NCI-H2171 (cell line): Measurements from ENCODE around the gene TYW5.

Experiments
- DNase-seq: peaks from one replicate; lab custom pipeline; 2025; lab: John Stamatoyannopoulos, UW

The TYW5 gene

DNA sequence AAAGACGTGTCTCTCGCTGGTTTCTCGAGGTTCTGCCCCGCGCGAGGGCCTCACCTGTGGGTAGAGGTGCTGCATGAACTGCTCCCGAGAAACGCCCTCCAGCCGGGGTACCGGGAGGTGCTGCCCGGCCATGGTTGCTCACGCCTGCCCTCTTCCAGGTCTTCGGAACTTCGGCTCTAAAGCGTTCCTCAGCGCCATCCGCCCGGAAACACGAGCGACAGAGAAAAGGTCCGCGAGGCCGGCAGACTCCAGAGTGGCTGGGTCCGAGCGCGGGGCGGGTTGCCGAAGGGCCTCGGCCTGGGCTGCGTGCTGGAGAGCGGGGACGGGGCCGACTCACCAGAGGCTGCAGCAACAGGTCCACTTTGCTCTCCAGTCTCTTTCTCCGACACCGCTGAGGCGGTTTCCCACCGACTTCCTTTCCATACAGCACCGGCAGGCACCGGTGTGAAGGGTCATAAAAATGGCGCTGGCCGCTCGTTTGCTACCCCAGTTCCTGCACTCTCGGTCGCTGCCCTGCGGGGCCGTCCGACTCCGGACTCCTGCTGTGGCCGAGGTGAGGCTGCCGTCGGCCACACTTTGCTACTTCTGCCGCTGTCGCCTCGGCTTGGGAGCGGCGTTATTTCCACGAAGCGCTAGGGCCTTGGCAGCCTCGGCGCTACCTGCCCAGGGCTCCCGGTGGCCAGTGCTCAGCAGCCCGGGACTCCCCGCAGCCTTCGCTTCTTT lies at the start of gene TYW5, which contains the start of gene MAIP1:
TSS of gene TYW5 (minus strand) at position 153 of the 723 bp plus-strand sequence. CDS start at position 132, 21 bp downstream.
TSS of gene MAIP1 (plus strand) at position 244 of the 723 bp plus-strand sequence. CDS start at position 461, 217 bp downstream.
- DNase-seq, result peak; percentile 85

DNA sequence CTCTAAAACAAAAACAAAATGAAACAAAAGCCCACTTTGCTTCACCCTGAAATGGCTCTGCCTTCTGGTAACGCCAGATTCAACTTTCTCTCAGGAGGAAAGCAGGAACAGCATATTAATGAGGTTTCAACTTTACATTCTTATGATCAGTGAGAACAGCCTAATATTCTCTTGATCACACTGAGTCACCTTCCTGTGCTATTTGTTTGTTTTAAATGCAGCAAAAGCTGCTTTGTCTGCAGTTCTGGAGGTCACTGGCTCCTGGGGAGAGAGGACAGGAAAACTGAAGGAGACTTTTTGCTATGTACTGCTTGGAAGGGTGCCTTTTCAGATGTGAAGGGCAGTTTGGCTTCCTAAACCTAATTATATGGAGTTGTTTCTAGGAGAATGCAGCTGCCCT lies 48.2 kb upstream of the TYW5 start:
- no peak for DNase-seq

- DNase-seq, result no peak
Observed at GRCh38 chr2:200000444-200001163, 45.3 kb upstream of the TYW5 start.

GRCh38 chr2:199999166-199999565 lies 43.9 kb upstream of the TYW5 start:
- DNase-seq, result no peak

- no peak for DNase-seq
Observed at GRCh38 chr2:199997296-199997695, 42.0 kb upstream of the TYW5 start.

GRCh38 chr2:199994896-199995295 lies 39.6 kb upstream of the TYW5 start:
- DNase-seq, result no peak

GRCh38 chr2:199994371-199994770 lies 39.1 kb upstream of the TYW5 start:
- no peak for DNase-seq

- DNase-seq, result no peak
Observed at GRCh38 chr2:199992296-199992695, 37.0 kb upstream of the TYW5 start.

DNA sequence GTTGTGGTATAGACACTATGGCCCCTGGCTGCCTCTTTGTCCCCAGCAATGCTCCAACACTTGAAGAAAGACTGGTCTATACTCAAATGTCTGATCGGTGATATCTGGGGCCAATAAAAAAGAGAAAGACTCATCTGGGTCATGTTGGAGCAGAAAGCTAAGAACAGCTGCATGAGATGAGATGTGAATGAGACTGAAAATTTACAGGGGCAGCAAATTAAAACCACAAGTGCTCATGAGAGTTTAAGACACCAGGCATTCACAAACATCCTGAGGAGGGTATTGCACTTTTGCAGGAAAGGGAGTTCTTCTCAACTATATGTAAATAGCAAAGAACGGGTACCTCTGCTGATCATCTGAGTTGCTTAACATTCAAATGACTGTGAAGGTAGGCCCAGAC lies 36.4 kb upstream of the TYW5 start:
- DNase-seq, result no peak

DNA sequence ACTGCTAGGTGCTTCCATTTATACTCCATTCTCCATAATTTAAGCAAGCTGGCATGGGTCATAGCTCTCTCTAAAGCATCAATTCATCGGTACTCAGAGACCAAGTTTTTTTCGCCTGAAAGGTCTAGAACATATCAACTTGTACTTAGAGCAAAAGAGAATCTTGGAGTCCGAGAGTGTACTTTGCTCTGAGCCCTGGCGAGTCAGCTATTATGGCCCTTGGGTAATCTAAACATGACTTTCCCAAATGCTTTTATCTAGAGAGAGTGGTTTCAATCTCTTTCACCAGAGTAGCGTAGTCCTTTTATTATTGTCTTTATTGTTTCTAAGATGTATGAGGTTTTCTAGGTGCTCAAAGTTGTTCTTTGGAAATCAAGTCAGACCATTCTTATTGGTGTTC lies 34.5 kb upstream of the TYW5 start:
- DNase-seq, result no peak

DNA sequence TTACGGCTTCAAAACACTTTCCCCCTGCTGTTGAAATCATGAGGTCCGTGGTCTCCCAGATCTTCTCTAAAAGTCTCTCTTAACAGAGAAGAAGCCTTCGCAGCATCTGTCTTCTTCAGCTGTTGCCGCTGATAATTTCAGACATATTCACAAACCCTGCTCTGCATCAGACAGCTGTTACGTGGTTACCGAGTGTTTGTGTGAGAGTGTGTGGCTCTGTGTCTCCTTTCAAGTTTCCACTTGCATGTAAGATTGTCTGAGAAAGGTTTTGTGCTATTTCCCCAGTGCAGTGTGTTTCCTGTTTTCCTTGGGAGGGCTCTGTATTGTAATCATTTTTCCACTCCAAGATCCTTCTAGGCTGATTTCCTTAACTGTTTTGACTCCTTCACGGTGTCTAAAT lies 32.9 kb upstream of the TYW5 start:
- DNase-seq, result peak; percentile 50

GRCh38 chr2:199987586-199987985 lies 32.3 kb upstream of the TYW5 start:
- peak; percentile 16 for DNase-seq

- DNase-seq, result peak; percentile 43
Observed at GRCh38 chr2:199985625-199986207, 30.4 kb upstream of the TYW5 start.

GRCh38 chr2:199984755-199985154 lies 29.5 kb upstream of the TYW5 start:
- no peak for DNase-seq

- no peak for DNase-seq
Observed at GRCh38 chr2:199984159-199984558, 28.9 kb upstream of the TYW5 start.

DNA sequence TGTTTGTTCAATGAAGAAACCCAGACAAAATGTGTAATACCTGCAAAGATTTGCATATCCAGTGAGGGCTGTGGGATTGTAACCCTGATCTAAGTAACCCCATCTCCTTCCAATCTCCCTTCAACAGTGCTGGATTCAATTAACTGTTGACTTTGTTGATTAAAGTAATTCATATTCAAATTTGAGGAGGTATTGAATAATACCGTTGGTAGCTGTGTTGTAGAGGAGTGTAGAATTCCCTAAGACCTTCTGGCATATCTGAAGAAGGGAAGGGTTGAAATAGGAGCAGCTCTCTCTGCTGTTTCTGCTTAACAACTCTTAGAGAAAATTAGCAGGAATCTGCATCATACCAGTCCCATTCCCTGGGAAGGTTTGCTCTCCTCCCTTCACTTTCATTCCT lies 28.2 kb upstream of the TYW5 start:
- DNase-seq, result no peak

DNA sequence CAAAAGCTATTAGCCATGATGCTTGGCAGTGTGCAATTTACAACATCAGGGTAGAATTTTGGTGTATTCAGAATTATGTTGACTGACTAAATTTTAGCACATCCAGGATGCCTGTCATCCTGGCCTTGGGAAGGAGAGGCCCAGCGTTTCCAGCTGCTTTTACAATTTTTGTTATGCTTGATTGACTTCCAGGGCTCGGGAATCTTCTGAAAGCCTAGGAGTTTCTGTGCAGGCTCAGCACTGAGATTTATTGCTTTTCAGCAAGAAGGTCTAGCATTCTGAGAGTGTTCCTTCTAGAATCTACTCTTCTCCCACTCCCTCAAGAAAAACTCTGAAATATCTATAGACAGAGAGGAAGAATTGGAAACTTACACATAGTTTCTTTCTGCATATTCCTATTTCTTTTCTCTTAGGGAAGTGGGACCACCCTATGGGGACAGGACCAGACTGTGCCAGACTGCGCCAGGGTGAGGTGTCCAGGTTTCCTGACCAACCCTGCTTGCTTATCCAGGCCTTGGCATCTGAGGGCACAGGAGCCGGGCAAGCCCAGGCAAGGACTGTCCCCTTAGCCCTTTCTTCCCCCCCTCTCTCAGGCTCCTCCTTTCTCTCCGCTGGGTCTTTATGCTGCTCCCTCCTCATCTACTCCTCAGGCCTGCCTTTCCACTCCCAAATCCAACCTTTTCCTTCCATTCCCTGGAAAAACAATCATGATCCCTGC lies 27.0 kb upstream of the TYW5 start:
- DNase-seq, result no peak

- DNase-seq, result peak; percentile 55
Observed at GRCh38 chr2:199979832-199980628, 24.7 kb upstream of the TYW5 start.

- no peak for DNase-seq
Observed at GRCh38 chr2:199979398-199979797, 24.1 kb upstream of the TYW5 start.

DNA sequence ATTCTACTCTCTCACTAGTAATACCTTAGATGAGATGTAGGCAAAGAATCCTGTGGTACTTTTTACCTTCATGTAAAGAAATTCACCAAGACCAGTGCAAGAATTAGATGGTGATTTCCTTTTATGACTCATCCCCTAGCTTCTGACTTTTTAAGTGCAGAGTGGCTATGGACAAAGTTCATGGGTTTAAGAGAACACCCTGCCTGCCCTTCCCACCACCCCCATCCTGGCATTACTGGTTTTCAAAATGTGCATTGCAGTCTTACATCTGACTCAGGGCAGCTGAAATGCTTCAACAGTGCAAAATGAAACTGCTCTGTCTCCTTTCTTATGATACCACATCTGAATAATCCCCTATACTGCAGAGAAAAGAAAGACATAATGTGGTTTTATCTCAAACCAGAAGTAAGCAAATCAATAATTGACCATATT lies 22.7 kb upstream of the TYW5 start:
- no peak for DNase-seq

DNA sequence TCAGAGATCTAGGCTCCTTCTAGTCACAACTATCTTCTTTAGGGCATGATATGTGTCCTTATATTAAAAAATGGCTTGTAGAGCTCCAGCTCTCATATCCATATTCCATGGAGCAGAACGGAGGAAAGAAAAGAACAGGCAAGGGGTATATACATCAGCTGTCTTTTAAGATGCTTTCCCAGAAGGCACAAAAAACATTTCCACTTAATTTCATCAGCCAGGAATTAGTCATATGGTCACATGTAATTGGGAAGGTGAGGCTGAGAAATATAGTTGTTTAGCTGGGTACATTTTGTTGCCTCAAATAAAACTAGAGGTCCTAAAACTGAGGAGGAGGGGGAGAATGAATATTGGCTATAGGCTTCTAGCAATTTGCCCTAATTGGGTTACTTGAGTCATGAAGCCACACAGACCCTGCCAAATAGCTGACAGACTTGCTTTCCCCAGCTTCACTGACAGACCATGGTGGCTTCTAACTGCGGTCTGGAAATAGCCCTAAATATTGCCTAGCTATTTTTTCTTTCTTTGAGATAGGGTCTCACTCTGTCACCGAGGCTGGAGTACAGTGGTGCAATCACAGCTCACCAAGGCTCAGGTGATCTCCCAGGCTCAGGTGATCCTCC lies 20.1 kb upstream of the TYW5 start:
- DNase-seq, result no peak
